Ishikawa (cell line): ENCODE measurements around the gene KCNQ4.

ENCODE experiments used
- CEBPB ChIP-seq: IDR thresholded peaks from 2 replicates; pipeline ENCODE4 v1.6.1; 2012
- CREB1 ChIP-seq: IDR thresholded peaks from 2 replicates; pipeline ENCODE4 v1.6.1; 2012; ENCODE audit warnings: low read depth
- EGR1 ChIP-seq: IDR thresholded peaks from 2 replicates; pipeline ENCODE4 v1.6.1; 2012
- EP300 ChIP-seq: IDR thresholded peaks from 2 replicates; pipeline ENCODE4 v1.6.1; 2012; ENCODE audit warnings: borderline replicate concordance
- FOXM1 ChIP-seq: IDR thresholded peaks from 2 replicates; pipeline ENCODE4 v1.6.1; 2012; ENCODE audit warnings: low read depth, borderline replicate concordance
- RAD21 ChIP-seq: IDR thresholded peaks from 2 replicates; pipeline ENCODE4 v1.6.1; 2012; ENCODE audit warnings: low read depth
- TAF1 ChIP-seq: IDR thresholded peaks from 2 replicates; pipeline ENCODE4 v1.6.1; 2012; ENCODE audit warnings: low read depth, mild to moderate bottlenecking
- TCF12 ChIP-seq: IDR thresholded peaks from 2 replicates; pipeline ENCODE4 v1.6.1; 2012; ENCODE audit warnings: low read depth
- TEAD4 ChIP-seq: IDR thresholded peaks from 2 replicates; pipeline ENCODE4 v1.6.1; 2012
- YY1 ChIP-seq: IDR thresholded peaks from 2 replicates; pipeline ENCODE4 v1.6.1; 2012; ENCODE audit warnings: low read depth
- ZBTB7A ChIP-seq: IDR thresholded peaks from 2 replicates; pipeline ENCODE4 v1.6.1; 2012; ENCODE audit warnings: low read depth
- TF ChIP-seq, protein P1 (sequence below): IDR thresholded peaks from 2 replicates; pipeline ENCODE4 v1.6.1; 2012; ENCODE audit warnings: low read depth, mild to moderate bottlenecking
- TF ChIP-seq, protein P2 (sequence below): IDR thresholded peaks from 2 replicates; pipeline ENCODE4 v1.6.1; 2012
- TF ChIP-seq, protein P3 (sequence below): IDR thresholded peaks from 2 replicates; pipeline ENCODE4 v1.6.1; 2012

DNA sequence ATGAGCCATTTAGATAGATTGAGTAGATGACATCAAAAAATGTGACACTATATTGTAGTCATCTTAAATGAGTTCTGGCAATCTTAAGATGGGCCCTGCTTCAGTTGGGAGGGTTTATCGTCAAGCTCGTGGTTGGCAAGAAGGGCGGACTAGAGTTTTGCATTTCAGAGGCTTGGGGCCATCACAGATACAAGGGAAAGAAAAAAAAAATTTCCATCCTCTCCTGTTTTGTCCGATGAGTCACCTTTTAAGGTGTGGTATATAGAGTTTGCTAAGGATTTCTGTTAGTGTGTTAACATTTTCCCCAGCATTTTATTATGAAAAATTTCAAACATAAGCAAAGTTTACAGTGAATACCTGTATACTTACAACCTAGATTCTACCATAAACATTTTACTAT lies 31.8 kb upstream of the KCNQ4 start:
- TF ChIP-seq TEAD4 (no peak), FOXM1 (no peak), CREB1 (no peak), ZBTB7A (no peak), TAF1 (no peak), RAD21 (no peak), EP300 (no peak), EGR1 (no peak), CEBPB (no peak), YY1 (no peak), TCF12 (no peak)
- TF ChIP-seq, protein P1, sequence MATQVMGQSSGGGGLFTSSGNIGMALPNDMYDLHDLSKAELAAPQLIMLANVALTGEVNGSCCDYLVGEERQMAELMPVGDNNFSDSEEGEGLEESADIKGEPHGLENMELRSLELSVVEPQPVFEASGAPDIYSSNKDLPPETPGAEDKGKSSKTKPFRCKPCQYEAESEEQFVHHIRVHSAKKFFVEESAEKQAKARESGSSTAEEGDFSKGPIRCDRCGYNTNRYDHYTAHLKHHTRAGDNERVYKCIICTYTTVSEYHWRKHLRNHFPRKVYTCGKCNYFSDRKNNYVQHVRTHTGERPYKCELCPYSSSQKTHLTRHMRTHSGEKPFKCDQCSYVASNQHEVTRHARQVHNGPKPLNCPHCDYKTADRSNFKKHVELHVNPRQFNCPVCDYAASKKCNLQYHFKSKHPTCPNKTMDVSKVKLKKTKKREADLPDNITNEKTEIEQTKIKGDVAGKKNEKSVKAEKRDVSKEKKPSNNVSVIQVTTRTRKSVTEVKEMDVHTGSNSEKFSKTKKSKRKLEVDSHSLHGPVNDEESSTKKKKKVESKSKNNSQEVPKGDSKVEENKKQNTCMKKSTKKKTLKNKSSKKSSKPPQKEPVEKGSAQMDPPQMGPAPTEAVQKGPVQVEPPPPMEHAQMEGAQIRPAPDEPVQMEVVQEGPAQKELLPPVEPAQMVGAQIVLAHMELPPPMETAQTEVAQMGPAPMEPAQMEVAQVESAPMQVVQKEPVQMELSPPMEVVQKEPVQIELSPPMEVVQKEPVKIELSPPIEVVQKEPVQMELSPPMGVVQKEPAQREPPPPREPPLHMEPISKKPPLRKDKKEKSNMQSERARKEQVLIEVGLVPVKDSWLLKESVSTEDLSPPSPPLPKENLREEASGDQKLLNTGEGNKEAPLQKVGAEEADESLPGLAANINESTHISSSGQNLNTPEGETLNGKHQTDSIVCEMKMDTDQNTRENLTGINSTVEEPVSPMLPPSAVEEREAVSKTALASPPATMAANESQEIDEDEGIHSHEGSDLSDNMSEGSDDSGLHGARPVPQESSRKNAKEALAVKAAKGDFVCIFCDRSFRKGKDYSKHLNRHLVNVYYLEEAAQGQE, result no peak
- TF ChIP-seq, protein P2, sequence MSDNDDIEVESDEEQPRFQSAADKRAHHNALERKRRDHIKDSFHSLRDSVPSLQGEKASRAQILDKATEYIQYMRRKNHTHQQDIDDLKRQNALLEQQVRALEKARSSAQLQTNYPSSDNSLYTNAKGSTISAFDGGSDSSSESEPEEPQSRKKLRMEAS, result no peak
- TF ChIP-seq, protein P3, sequence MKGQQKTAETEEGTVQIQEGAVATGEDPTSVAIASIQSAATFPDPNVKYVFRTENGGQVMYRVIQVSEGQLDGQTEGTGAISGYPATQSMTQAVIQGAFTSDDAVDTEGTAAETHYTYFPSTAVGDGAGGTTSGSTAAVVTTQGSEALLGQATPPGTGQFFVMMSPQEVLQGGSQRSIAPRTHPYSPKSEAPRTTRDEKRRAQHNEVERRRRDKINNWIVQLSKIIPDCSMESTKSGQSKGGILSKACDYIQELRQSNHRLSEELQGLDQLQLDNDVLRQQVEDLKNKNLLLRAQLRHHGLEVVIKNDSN, result no peak
